Nucleus accumbens (tissue), 56 donors: ENCODE data around the gene POLR1A.

Source experiments
- DNase-seq, 56 donors: peaks; one replicate each; lab custom pipeline; 2025; lab: John Stamatoyannopoulos, UW

POLR1A gene

GRCh38 chr2:86039178-86039962 lies 66.3 kb downstream of the POLR1A start:
- no peak for DNase-seq

- no peak for DNase-seq
These were observed 67.2 kb downstream of the POLR1A start for GRCh38 chr2:86038291-86039081.

- DNase-seq = no peak
These were observed 67.9 kb downstream of the POLR1A start for GRCh38 chr2:86037795-86038192.

DNA sequence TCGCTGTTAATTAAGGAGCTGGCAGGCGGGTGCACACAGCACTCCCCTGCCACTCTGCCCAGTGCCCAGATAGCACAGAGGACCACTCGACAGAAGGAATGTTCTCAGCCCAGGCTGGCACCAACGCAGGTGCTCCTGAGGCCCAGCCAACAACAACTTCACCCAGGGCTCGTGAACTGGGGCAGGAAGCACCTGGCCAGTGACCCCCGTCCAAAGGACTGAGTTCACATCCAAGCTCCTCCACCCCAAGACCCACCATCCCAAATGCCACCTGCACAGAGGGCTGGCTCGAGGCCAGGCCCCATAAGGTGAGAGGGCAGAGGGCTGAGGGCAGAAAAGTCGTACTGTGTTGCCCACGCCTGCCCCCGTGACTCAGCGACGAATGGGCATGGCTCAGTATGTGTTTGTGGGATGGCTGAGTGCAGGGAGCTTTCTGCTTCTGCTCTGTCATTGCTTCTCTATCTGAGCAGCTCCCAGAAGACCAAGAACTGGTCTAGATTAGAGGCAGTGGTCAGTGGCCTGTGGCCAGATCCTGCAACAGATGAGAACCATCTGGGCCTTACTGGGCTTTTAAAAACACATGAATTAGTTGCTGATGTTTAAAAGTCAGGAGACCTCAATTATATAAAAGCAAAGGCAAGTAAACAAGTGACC lies 68.4 kb downstream of the POLR1A start:
- peak in 1 of 56 donors; percentile 26 for DNase-seq

DNA sequence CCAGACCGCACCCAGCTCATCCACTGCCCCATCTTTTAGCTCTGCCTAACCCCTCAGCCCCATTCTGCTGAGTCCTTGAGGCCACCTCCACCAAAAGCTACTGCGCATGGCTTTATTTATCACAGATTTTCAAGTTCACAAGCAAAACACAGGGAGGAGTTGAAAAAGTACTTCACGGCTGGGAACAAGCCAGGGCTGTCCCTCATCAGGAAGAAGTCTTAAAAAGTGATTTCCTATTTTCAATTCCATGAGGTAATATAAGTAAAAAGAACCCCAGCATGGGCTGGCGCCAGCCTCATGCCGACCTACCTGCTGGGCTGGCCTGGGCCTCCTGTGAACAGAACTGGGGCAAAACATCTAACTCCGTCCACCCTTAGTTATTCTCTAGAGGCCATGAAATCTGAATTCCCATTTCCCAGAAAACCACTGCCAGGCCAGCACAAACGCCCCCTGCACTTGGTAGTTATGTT lies 69.0 kb downstream of the POLR1A start:
- DNase-seq = peak in 1 of 56 donors; percentile 55

DNA sequence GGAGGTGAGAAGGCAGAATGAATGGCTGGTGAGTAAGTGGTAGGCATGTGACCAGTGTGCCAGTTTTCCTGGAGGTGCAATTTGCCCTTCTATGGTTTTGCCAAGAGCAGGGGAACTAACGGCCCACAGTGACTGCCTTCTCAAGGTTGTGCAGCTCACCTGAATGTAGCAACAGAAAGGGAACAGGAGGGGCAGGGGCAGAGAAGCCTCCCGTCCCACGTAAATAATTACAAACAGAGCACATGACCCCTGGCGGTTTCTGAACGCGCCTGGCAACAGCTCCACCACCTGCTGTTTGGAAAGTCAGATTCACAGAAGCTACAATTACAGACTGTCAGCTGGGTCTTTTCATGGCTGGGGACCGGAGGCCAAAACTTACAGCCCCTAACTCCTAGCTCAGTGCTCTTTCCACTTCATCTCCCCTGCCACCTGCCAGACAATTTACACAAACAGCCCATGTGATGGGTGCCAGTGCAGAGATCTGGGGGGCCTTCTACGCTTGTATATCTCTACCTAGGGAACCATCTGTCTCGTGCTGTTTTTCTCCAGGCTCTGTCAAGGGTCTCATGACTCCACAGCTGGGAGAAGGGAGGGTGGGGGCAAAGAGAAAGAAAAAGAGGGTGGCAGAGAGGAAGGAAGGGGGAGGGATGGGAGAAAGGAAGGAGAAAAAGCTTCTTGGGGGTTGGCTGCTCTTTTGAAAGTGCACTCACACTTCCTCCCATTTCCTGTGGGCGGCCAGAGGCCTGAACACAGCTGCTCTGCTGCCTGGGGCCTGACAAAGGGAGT lies 69.6 kb downstream of the POLR1A start:
- peak in 51 of 56 donors; percentile 20 to 81 (median 61) for DNase-seq

GRCh38 chr2:86035376-86035882 lies 70.3 kb downstream of the POLR1A start:
- DNase-seq = peak in 7 of 56 donors; percentile 22 to 54 (median 30)

- no peak for DNase-seq
These were observed 71.7 kb downstream of the POLR1A start for GRCh38 chr2:86033751-86034692.

GRCh38 chr2:86032861-86033595 lies 72.7 kb downstream of the POLR1A start:
- DNase-seq = no peak

GRCh38 chr2:86031606-86032005 lies 74.1 kb downstream of the POLR1A start:
- DNase-seq = no peak

- no peak for DNase-seq
These were observed 74.5 kb downstream of the POLR1A start for GRCh38 chr2:86031151-86031550.

GRCh38 chr2:86029873-86030272 lies 75.8 kb downstream of the POLR1A start:
- DNase-seq = no peak

- peak in 2 of 56 donors; percentile 24 to 32 for DNase-seq
These were observed 76.8 kb downstream of the POLR1A start for GRCh38 chr2:86028766-86029381.

- no peak for DNase-seq
These were observed 77.5 kb downstream of the POLR1A start for GRCh38 chr2:86027922-86028765.

GRCh38 chr2:86027196-86027921 lies 78.3 kb downstream of the POLR1A start:
- DNase-seq = no peak

GRCh38 chr2:86026744-86027065 lies 79.0 kb downstream of the POLR1A start:
- DNase-seq = no peak
